SH-SY5Y (cell line): Measurements from ENCODE around the gene GAPVD1.
A peak's percentile ranks its signal among the peaks of the same experiment; 100 is the strongest.

ENCODE experiments used
- GATA2 ChIP-seq: IDR thresholded peaks from 2 replicates; pipeline ENCODE4 v1.6.1; 2011; ENCODE audit warnings: mild to moderate bottlenecking, low read depth, low read length
- GATA3 ChIP-seq: IDR thresholded peaks from 2 replicates; pipeline ENCODE4 v1.6.1; 2011; ENCODE audit warnings: low read depth, mild to moderate bottlenecking, low read length, moderate library complexity

GAPVD1 gene

GRCh38 chr9:125276771-125277170 is 15.1 kb downstream of the GAPVD1 start:
- no peak for TF ChIP-seq GATA2
- no peak for TF ChIP-seq GATA3

- TF ChIP-seq GATA3 (no peak), GATA2 (no peak)
Measured at GRCh38 chr9:125277411-125277810, 15.8 kb downstream of the GAPVD1 start.

- TF ChIP-seq GATA2 (no peak), GATA3 (no peak)
Measured at GRCh38 chr9:125280945-125281344, 19.3 kb downstream of the GAPVD1 start.

GRCh38 chr9:125284855-125285254 is 23.2 kb downstream of the GAPVD1 start:
- TF ChIP-seq GATA3 (no peak), GATA2 (peak; percentile 30; the same call in 1 of the 2 replicates)

- TF ChIP-seq GATA2 (no peak), GATA3 (no peak)
Measured at GRCh38 chr9:125293134-125293533, 31.5 kb downstream of the GAPVD1 start.

- TF ChIP-seq GATA3 (no peak), GATA2 (no peak)
Measured at GRCh38 chr9:125295657-125296056, 34.0 kb downstream of the GAPVD1 start.

GRCh38 chr9:125296843-125297372 is 35.3 kb downstream of the GAPVD1 start:
- TF ChIP-seq GATA2 (no peak), GATA3 (no peak)

- no peak for TF ChIP-seq GATA3
- no peak for TF ChIP-seq GATA2
Measured at GRCh38 chr9:125297917-125298316, 36.3 kb downstream of the GAPVD1 start.

- TF ChIP-seq GATA2 (no peak), GATA3 (no peak)
Measured at GRCh38 chr9:125302241-125302640, 40.6 kb downstream of the GAPVD1 start.

- TF ChIP-seq GATA3 (no peak), GATA2 (no peak)
Measured at GRCh38 chr9:125304273-125304672, 42.6 kb downstream of the GAPVD1 start.

- TF ChIP-seq GATA3 = no peak
- no peak for TF ChIP-seq GATA2
Measured at GRCh38 chr9:125312411-125312810, 50.8 kb downstream of the GAPVD1 start.

- TF ChIP-seq GATA3 = no peak
- TF ChIP-seq GATA2 = no peak
Measured at GRCh38 chr9:125317704-125318103, 56.1 kb downstream of the GAPVD1 start.

- TF ChIP-seq GATA2 = no peak
- no peak for TF ChIP-seq GATA3
Measured at GRCh38 chr9:125321496-125321895, 59.9 kb downstream of the GAPVD1 start.

GRCh38 chr9:125323615-125324014 is 62.0 kb downstream of the GAPVD1 start:
- TF ChIP-seq GATA2 (no peak), GATA3 (no peak)

- TF ChIP-seq GATA2 (no peak), GATA3 (no peak)
Measured at GRCh38 chr9:125325826-125326225, 64.2 kb downstream of the GAPVD1 start.

- no peak for TF ChIP-seq GATA2
- no peak for TF ChIP-seq GATA3
Measured at GRCh38 chr9:125329978-125330377, 68.4 kb downstream of the GAPVD1 start.
